ENCODE results near the gene DHDH. TPM values are rescaled to one million over a fixed set of nuclear protein-coding genes. Genes with fewer than 3 reads are reported as not detected.
A peak's percentile ranks its signal among the peaks of the same experiment; 100 is the strongest.

The DHDH gene
- total RNA-seq, 4 donors from 2014 or later: 0.95 to 2.9 TPM; not detected in 2

- peak overlapping the region; percentile 84 to 95 (median 94) for H3K27ac ChIP-seq
- no peak for DNase-seq
- 17 to 37% methylated on average over 8 of the region's 19 CpGs for WGBS, 2 donors
- H3K4me3 ChIP-seq: peak overlapping the region; percentile 68 to 97 (median 84)
- TF ChIP-seq, protein P1, sequence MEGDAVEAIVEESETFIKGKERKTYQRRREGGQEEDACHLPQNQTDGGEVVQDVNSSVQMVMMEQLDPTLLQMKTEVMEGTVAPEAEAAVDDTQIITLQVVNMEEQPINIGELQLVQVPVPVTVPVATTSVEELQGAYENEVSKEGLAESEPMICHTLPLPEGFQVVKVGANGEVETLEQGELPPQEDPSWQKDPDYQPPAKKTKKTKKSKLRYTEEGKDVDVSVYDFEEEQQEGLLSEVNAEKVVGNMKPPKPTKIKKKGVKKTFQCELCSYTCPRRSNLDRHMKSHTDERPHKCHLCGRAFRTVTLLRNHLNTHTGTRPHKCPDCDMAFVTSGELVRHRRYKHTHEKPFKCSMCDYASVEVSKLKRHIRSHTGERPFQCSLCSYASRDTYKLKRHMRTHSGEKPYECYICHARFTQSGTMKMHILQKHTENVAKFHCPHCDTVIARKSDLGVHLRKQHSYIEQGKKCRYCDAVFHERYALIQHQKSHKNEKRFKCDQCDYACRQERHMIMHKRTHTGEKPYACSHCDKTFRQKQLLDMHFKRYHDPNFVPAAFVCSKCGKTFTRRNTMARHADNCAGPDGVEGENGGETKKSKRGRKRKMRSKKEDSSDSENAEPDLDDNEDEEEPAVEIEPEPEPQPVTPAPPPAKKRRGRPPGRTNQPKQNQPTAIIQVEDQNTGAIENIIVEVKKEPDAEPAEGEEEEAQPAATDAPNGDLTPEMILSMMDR (IDR thresholded peaks at IDR 0.05): no peak
- no peak for TF ChIP-seq POLR2A (IDR thresholded peaks at IDR 0.05)
- H3K4me1 ChIP-seq: peaks cover 43 to 72% (median 44%) of the 10 kb centered on the region in 3 donors
- H3K36me3 ChIP-seq: peaks cover 9 to 35% (median 11%) of the 10 kb centered on the region in 3 donors
- H3K9me3 ChIP-seq: no peaks in the 10 kb centered on the region
- H3K27me3 ChIP-seq: no peaks in the 10 kb centered on the region
- intact Hi-C loops (cut with DNase I): no loop called here
These were observed 30.9 kb downstream of the DHDH start for GRCh38 chr19:48964205-48965039.

GRCh38 chr19:48965040-48965805 lies 31.7 kb downstream of the DHDH start, which contains the start of gene FTL:
Gene FTL, plus strand, starts transcription at chr19:48965309. Its CDS starts 199 bp downstream, at chr19:48965508.
- Histone ChIP-seq H3K9me3 (no peaks in the 10 kb centered on the region), H3K4me3 (peak within 1 kb of the TSS; percentile 68 to 97 (median 84)), H3K4me1 (peaks cover 43 to 72% (median 44%) of the 10 kb centered on the region in 3 donors), H3K36me3 (peaks cover 17 to 43% (median 19%) of the 10 kb centered on the region in 3 donors), H3K27me3 (no peaks in the 10 kb centered on the region), H3K27ac (peak within 1 kb of the TSS; percentile 84 to 95 (median 94))
- peak; percentile 90 for DNase-seq
- intact Hi-C loops (cut with DNase I): no loop called here
- TF ChIP-seq, protein P1 (IDR thresholded peaks at IDR 0.05): peak in 1 of 6 experiments; percentile 1
- peak in 3 of 4 donors; percentile 33 to 99 (median 99) for TF ChIP-seq POLR2A (IDR thresholded peaks at IDR 0.05)
- 0 to 1% methylated on average over 24 to 31 of the region's 52 CpGs for WGBS, 2 donors

- Histone ChIP-seq H3K9me3 (no peaks in the 10 kb centered on the region), H3K27me3 (no peaks in the 10 kb centered on the region), H3K4me1 (peaks cover 44 to 78% (median 46%) of the 10 kb centered on the region in 3 donors), H3K36me3 (peaks cover 22 to 51% (median 23%) of the 10 kb centered on the region in 3 donors), H3K4me3 (peak overlapping the region; percentile 68 to 97 (median 84)), H3K27ac (peak overlapping the region; percentile 84 to 95 (median 94))
- WGBS, 2 donors: 8% methylated on average over 30 of the region's 36 CpGs
- DNase-seq: peak; percentile 57
- intact Hi-C loops (cut with DNase I): no loop called here
- TF ChIP-seq, protein P1 (IDR thresholded peaks at IDR 0.05): no peak
- TF ChIP-seq POLR2A (IDR thresholded peaks at IDR 0.05): no peak
These were observed 32.5 kb downstream of the DHDH start for GRCh38 chr19:48965806-48966540.

GRCh38 chr19:48966541-48967345 lies 33.2 kb downstream of the DHDH start:
- peak overlapping the region; percentile 68 to 97 (median 84) for H3K4me3 ChIP-seq
- H3K27me3 ChIP-seq: no peaks in the 10 kb centered on the region
- peaks cover 22 to 58% (median 23%) of the 10 kb centered on the region in 3 donors for H3K36me3 ChIP-seq
- H3K9me3 ChIP-seq: no peaks in the 10 kb centered on the region
- DNase-seq: no peak
- intact Hi-C loops (cut with DNase I): no loop called here
- TF ChIP-seq, protein P1 (IDR thresholded peaks at IDR 0.05): no peak
- no peak for TF ChIP-seq POLR2A (IDR thresholded peaks at IDR 0.05)
- 78 to 82% methylated on average over 9 of the region's 10 CpGs for WGBS, 2 donors
- peak overlapping the region; percentile 84 to 95 (median 94) for H3K27ac ChIP-seq
- peaks cover 44 to 76% (median 48%) of the 10 kb centered on the region in 3 donors for H3K4me1 ChIP-seq
